H1 (cell line): ENCODE results near the gene SMIM35. TPM values are rescaled to one million over a fixed set of nuclear protein-coding genes. Genes with fewer than 3 reads are reported as not detected.

Experiments
- CTCF ChIA-PET: fragments of 300-600 bp; sonication (Branson Sonifier 250); formaldehyde crosslinking; loops from one replicate; lab custom pipeline; 2021; ENCODE audit not compliant: partially characterized antibody; lab: Charles Lee
- POLR2A ChIA-PET: fragments of 300-600 bp; sonication (Branson Sonifier 250); formaldehyde crosslinking; loops from one replicate; lab custom pipeline; 2021; ENCODE audit warnings: inconsistent platforms; ENCODE audit not compliant: partially characterized antibody; lab: Charles Lee
- DNase-seq, 2 experiments: peaks; one replicate each; pipeline versions ENCODE4 v3.0.0 to v3.0.0-alpha.2; 2010 to 2022; ENCODE audit warnings: low spot score in 2 of 2, low read depth in 1 of 2, mixed read lengths in 1 of 2
- FAIRE-seq: peaks from 2 replicates; lab custom pipeline; 2011; peaks lifted over from hg19 to GRCh38; lab: Jason Lieb, UNC
- H2AFZ ChIP-seq: 2 replicates; pipeline ENCODE4 v1.8.1; 2012; ENCODE audit warnings: low read length, inconsistent platforms
- H2AK5ac ChIP-seq: 2 replicates; pipeline ENCODE4 v1.6.1; 2013; ENCODE audit warnings: low read depth, low read length
- H2BK120ac ChIP-seq: replicated peaks from 2 replicates; pipeline ENCODE3; 2013; ENCODE audit warnings: low read depth, low read length, inconsistent platforms
- H2BK12ac ChIP-seq: 2 replicates; pipeline ENCODE4 v1.6.1; 2013; ENCODE audit warnings: low read depth, low read length
- H2BK15ac ChIP-seq: 2 replicates; pipeline ENCODE4 v1.6.1; 2013; ENCODE audit warnings: low read length
- H2BK20ac ChIP-seq: 2 replicates; pipeline ENCODE4 v1.6.1; 2013; ENCODE audit warnings: low read length
- H2BK5ac ChIP-seq: 2 replicates; pipeline ENCODE4 v1.6.1; 2013; ENCODE audit warnings: low read depth, low read length
- H3K14ac ChIP-seq: 2 replicates; pipeline ENCODE4 v1.6.1; 2013; ENCODE audit warnings: inconsistent platforms; ENCODE audit not compliant: insufficient read length
- H3K18ac ChIP-seq: 2 replicates; pipeline ENCODE4 v1.6.1; 2013; ENCODE audit warnings: low read length; ENCODE audit errors: extremely low read depth
- H3K23ac ChIP-seq: 2 replicates; pipeline ENCODE4 v1.6.1; 2013; ENCODE audit warnings: inconsistent platforms; ENCODE audit not compliant: insufficient read length
- H3K23me2 ChIP-seq: 2 replicates; pipeline ENCODE4 v1.6.1; 2013; ENCODE audit warnings: low read depth, low read length
- H3K27ac ChIP-seq: 2 replicates; pipeline ENCODE4 v1.6.1; 2011; ENCODE audit warnings: low read depth, low read length, inconsistent platforms
- H3K27me3 ChIP-seq, 4 experiments: replicated peaks in 1 of 4; 1 replicate in 1 of 4; 2 replicates in 3 of 4; pipeline versions ENCODE4 v1.6.1 to v1.8.1; 2011 to 2013; ENCODE audit warnings: low read length in 3 of 4, mild to moderate bottlenecking in 3 of 4, inconsistent platforms in 2 of 4, mixed read lengths in 2 of 4, moderate library complexity in 1 of 4; ENCODE audit not compliant: control insufficient read depth in 3 of 4, insufficient read depth in 3 of 4; ENCODE audit errors: extremely low read depth in 1 of 4
- H3K36me3 ChIP-seq, 4 experiments: 2 replicates each; pipeline versions ENCODE4 v1.6.1 to v1.8.1; 2011 to 2013; ENCODE audit warnings: mild to moderate bottlenecking in 4 of 4, low read length in 3 of 4, moderate library complexity in 2 of 4, control low read depth in 1 of 4, inconsistent platforms in 1 of 4; ENCODE audit not compliant: insufficient read depth in 4 of 4, control insufficient read depth in 2 of 4
- H3K4ac ChIP-seq: replicated peaks from 2 replicates; pipeline ENCODE3; 2013; ENCODE audit warnings: low read length, low read depth, mixed read lengths, inconsistent platforms; ENCODE audit not compliant: insufficient read length
- H3K4me1 ChIP-seq, 4 experiments: replicated peaks in 1 of 4; 1 replicate in 1 of 4; 2 replicates in 3 of 4; pipeline versions ENCODE4 v1.6.1 to v1.8.1; 2011 to 2013; ENCODE audit warnings: low read length in 3 of 4, inconsistent platforms in 2 of 4, mixed read lengths in 1 of 4; ENCODE audit not compliant: insufficient read depth in 4 of 4, control insufficient read depth in 3 of 4
- H3K4me2 ChIP-seq, 2 experiments: 2 replicates each; pipeline versions ENCODE4 v1.6.1 to v1.8.1; 2011 to 2013; ENCODE audit warnings: low read depth in 2 of 2, low read length in 2 of 2, control low read depth in 1 of 2, inconsistent platforms in 1 of 2, mild to moderate bottlenecking in 1 of 2; ENCODE audit not compliant: insufficient read depth in 1 of 2
- H3K4me3 ChIP-seq, 4 experiments: fragments of 200-600, 300-600 bp in 1 of 4; sonication (generic), shearing (Covaris generic), sonication (Bioruptor Twin) in 1 of 4; 2 replicates each; pipeline versions ENCODE4 v1.5.1 to v1.8.1; 2011 to 2016; ENCODE audit warnings: low read length in 4 of 4, low read depth in 3 of 4, control low read depth in 2 of 4, inconsistent platforms in 2 of 4, mild to moderate bottlenecking in 2 of 4, mixed read lengths in 1 of 4, moderate library complexity in 1 of 4; ENCODE audit not compliant: insufficient read depth in 2 of 4; ENCODE audit errors: extremely low read depth in 1 of 4
- H3K56ac ChIP-seq: replicated peaks from 2 replicates; pipeline ENCODE3; 2013; ENCODE audit warnings: low read depth, mild to moderate bottlenecking, mixed read lengths, low read length, inconsistent platforms; ENCODE audit not compliant: insufficient read length
- H3K79me1 ChIP-seq: 2 replicates; pipeline ENCODE4 v1.6.1; 2013; ENCODE audit warnings: low read depth, low read length, control low read depth
- H3K79me2 ChIP-seq, 2 experiments: 2 replicates each; pipeline versions ENCODE4 v1.6.1 to v1.8.1; 2012 to 2013; ENCODE audit warnings: low read length in 2 of 2, mild to moderate bottlenecking in 2 of 2, inconsistent platforms in 1 of 2; ENCODE audit not compliant: insufficient read depth in 2 of 2, control insufficient read depth in 1 of 2
- H3K9ac ChIP-seq, 4 experiments: replicated peaks in 1 of 4; 1 replicate in 1 of 4; 2 replicates in 3 of 4; pipeline versions ENCODE4 v1.6.1 to v1.8.1; 2011 to 2013; ENCODE audit warnings: low read depth in 3 of 4, low read length in 3 of 4, control low read depth in 2 of 4, mild to moderate bottlenecking in 2 of 4, moderate library complexity in 2 of 4, inconsistent platforms in 1 of 4; ENCODE audit errors: extremely low read depth in 1 of 4
- H3K9me3 ChIP-seq, 2 experiments: 2 replicates each; pipeline versions ENCODE4 v1.6.1 to v1.8.1; 2012 to 2013; ENCODE audit warnings: mild to moderate bottlenecking in 2 of 2, moderate library complexity in 2 of 2, control low read depth in 1 of 2, inconsistent platforms in 1 of 2, low read depth in 1 of 2, low read length in 1 of 2, mixed read lengths in 1 of 2; ENCODE audit not compliant: insufficient read depth in 2 of 2
- H4K20me1 ChIP-seq, 2 experiments: replicated peaks in 1 of 2; 2 replicates each; pipeline versions ENCODE3 to v1.8.1; 2011 to 2013; ENCODE audit warnings: inconsistent platforms in 2 of 2, low read length in 2 of 2, mild to moderate bottlenecking in 1 of 2; ENCODE audit not compliant: insufficient read depth in 2 of 2, control insufficient read depth in 1 of 2
- H4K5ac ChIP-seq: 2 replicates; pipeline ENCODE4 v1.6.1; 2013; ENCODE audit warnings: low read length, low read depth, mixed read lengths, inconsistent platforms; ENCODE audit not compliant: insufficient read length
- H4K8ac ChIP-seq: 2 replicates; pipeline ENCODE4 v1.8.0; 2013; ENCODE audit warnings: mild to moderate bottlenecking, moderate library complexity, low read length, inconsistent platforms; ENCODE audit not compliant: insufficient read depth; ENCODE audit errors: extremely low read depth
- H4K91ac ChIP-seq: replicated peaks from 2 replicates; pipeline ENCODE3; 2013; ENCODE audit warnings: low read length, mixed read lengths, inconsistent platforms; ENCODE audit not compliant: insufficient read length
- ASH2L ChIP-seq: fragments of 200-600, 300-600 bp; sonication (generic); IDR thresholded peaks from one replicate; pipeline ENCODE4 v1.7.1; 2017; ENCODE audit warnings: low read length
- BCL11A ChIP-seq, 2 experiments: IDR thresholded peaks; one replicate each; pipeline ENCODE4 v1.6.1; 2011; ENCODE audit warnings: low read depth in 2 of 2, low read length in 2 of 2, mild to moderate bottlenecking in 2 of 2
- BRCA1 ChIP-seq: IDR thresholded peaks from 2 replicates; pipeline ENCODE4 v1.6.1; 2012; ENCODE audit warnings: low read depth, low read length, improper control_type of control experiment
- CBX5 ChIP-seq: fragments of 300-800, 300-1000 bp; sonication (generic); IDR thresholded peaks from 2 replicates; pipeline ENCODE4 v1.7.1; 2016; ENCODE audit warnings: antibody characterized with exemption, low read length, low read depth
- CTBP2 ChIP-seq: IDR thresholded peaks from 2 replicates; pipeline ENCODE4 v1.7.0; 2011; ENCODE audit warnings: borderline replicate concordance, mild to moderate bottlenecking, moderate library complexity, mixed read lengths, low read length; ENCODE audit not compliant: insufficient read depth, insufficient read length
- GABPA ChIP-seq: IDR thresholded peaks from 2 replicates; pipeline ENCODE4 v1.6.1; 2011; ENCODE audit warnings: mild to moderate bottlenecking, low read length, moderate library complexity, borderline replicate concordance; ENCODE audit not compliant: insufficient read depth
- KDM1A ChIP-seq: fragments of 200-600, 300-600 bp; sonication (generic); IDR thresholded peaks from 2 replicates; pipeline ENCODE4 v1.7.1; 2016; ENCODE audit warnings: mild to moderate bottlenecking, low read length, borderline replicate concordance
- KDM4A ChIP-seq: IDR thresholded peaks from one replicate; pipeline ENCODE4 v1.7.1; 2012; ENCODE audit warnings: low read depth, mild to moderate bottlenecking, moderate library complexity, low read length, inconsistent platforms; ENCODE audit not compliant: severe bottlenecking
- MAFK ChIP-seq: IDR thresholded peaks from 2 replicates; pipeline ENCODE4 v1.6.1; 2012; ENCODE audit warnings: low read depth, mild to moderate bottlenecking, improper control_type of control experiment, low read length
- POLR2AphosphoS5 ChIP-seq: IDR thresholded peaks from 2 replicates; pipeline ENCODE4 v1.6.1; 2011; ENCODE audit warnings: low read depth, low read length
- POU5F1 ChIP-seq: IDR thresholded peaks from 2 replicates; pipeline ENCODE4 v1.6.1; 2011; ENCODE audit warnings: low read depth, mild to moderate bottlenecking, low read length, moderate library complexity
- SIX5 ChIP-seq: IDR thresholded peaks from 2 replicates; pipeline ENCODE4 v1.6.1; 2011; ENCODE audit warnings: mild to moderate bottlenecking, low read depth, low read length
- SP1 ChIP-seq: IDR thresholded peaks from 2 replicates; pipeline ENCODE4 v1.6.1; 2011; ENCODE audit warnings: low read depth, low read length
- TAF1 ChIP-seq: IDR thresholded peaks from 2 replicates; pipeline ENCODE4 v1.6.1; 2011; ENCODE audit warnings: mild to moderate bottlenecking, low read depth, low read length
- TEAD4 ChIP-seq: IDR thresholded peaks from 2 replicates; pipeline ENCODE4 v1.6.1; 2012; ENCODE audit warnings: low read depth, low read length, inconsistent platforms, mixed read lengths
- WGBS, 2 experiments: shearing (Covaris generic) in 1 of 2; methylation state at CpG; one replicate each; pipeline versions ENCODE4 v1.1.6 to v1.1.7; 2013 to 2015; ENCODE audit warnings: low lambda C conversion rate in 2 of 2, mixed read lengths in 2 of 2, inconsistent platforms in 1 of 2, low coverage in 1 of 2, missing lambda C conversion rate in 1 of 2; ENCODE audit not compliant: insufficient replicate concordance in 2 of 2, insufficient coverage in 1 of 2, insufficient read length in 1 of 2; ENCODE audit errors: extremely low coverage in 1 of 2, missing lambda C conversion rate in 1 of 2; 5-methylcytosine and 5-hydroxymethylcytosine counted together
- polyA plus RNA-seq, 7 experiments: library from polyadenylated mRNA; depleted of rRNA in 3 of 7; stranded (reverse) in 5 of 7; unstranded in 2 of 7; fragments of >200 nt in 5 of 7; fragments of 200-250 nt in 2 of 7; gene quantifications; 1 replicate in 5 of 7; 2 replicates in 1 of 7; 4 replicates in 1 of 7; pipeline versions ENCODE4 v1.2.1 to v1.2.3, GENCODE V29; 2011 to 2013; ENCODE audit warnings: missing spikeins in 2 of 7, mixed read lengths in 2 of 7
- total RNA-seq: library from RNA; stranded (reverse); fragmentation: NEBNext Ultra II Directional; extraction: Animal tissue kit (Norgen Biotek cat#: 25700); gene quantifications from 2 replicates; pipeline ENCODE4 v1.2.1, GENCODE V29; 2021

Gene SMIM35
- total and polyA plus RNA-seq, 2 of the 8 experiments (the other 6 are each of a cell fraction or from before 2014, with no cell fraction given), result not detected

GRCh38 chr11:117970400-117971024, 116.3 kb downstream of the SMIM35 start:
- no peak for FAIRE-seq

More at GRCh38 chr11:117970400-117971024, 116.3 kb downstream of the SMIM35 start:
- peaks cover 0 to 2% (median 0%) of the 10 kb centered on the region in 4 experiments; a peak in 1 of 7 replicates for H3K27me3 ChIP-seq
- H2BK15ac ChIP-seq, result no peak overlapping the region
- DNase-seq, result no peak
- H2AFZ ChIP-seq, result no peak overlapping the region
- H3K4ac ChIP-seq, result no peak overlapping the region
- H2AK5ac ChIP-seq, result no peak overlapping the region
- ChIA-PET CTCF (interaction anchor here (0.7 to 1.4 kb wide), 4 partner anchors 9 to 36 kb away, joined by 3 read pairs; no protein-coding TSS in a partner anchor), POLR2A (no interaction called here)
- H3K9ac ChIP-seq, result no peak overlapping the region
- no peak overlapping the region for H3K27ac ChIP-seq
- H2BK20ac ChIP-seq, result no peak overlapping the region
- H3K4me3 ChIP-seq, result no peak overlapping the region
- no peak overlapping the region for H3K4me2 ChIP-seq
- H3K36me3 ChIP-seq, result no peaks in the 10 kb centered on the region
- no peak overlapping the region for H3K56ac ChIP-seq
- no peak for TF ChIP-seq BRCA1
- TF ChIP-seq CBX5, result no peak
- TF ChIP-seq CTBP2, result no peak
- no peak for TF ChIP-seq KDM4A
- no peak for TF ChIP-seq GABPA
- no peak for TF ChIP-seq ASH2L
- no peak for TF ChIP-seq SP1
- TF ChIP-seq TAF1, result no peak
- TF ChIP-seq BCL11A (IDR thresholded peaks at IDR 0.05; ENCODE audit: low read depth in 2 of 2, low read length in 2 of 2), result no peak
- no peak for TF ChIP-seq POLR2AphosphoS5
- TF ChIP-seq MAFK, result no peak
- no peak for TF ChIP-seq TEAD4
- no peak for TF ChIP-seq POU5F1
- TF ChIP-seq KDM1A, result no peak
- TF ChIP-seq SIX5, result no peak
- no peak overlapping the region for H3K18ac ChIP-seq
- no peak overlapping the region for H2BK5ac ChIP-seq
- no peak overlapping the region for H4K91ac ChIP-seq
- no peak overlapping the region for H3K23ac ChIP-seq
- no peak overlapping the region for H3K14ac ChIP-seq
- no peaks in the 10 kb centered on the region for H3K23me2 ChIP-seq
- no peak overlapping the region for H4K8ac ChIP-seq
- H4K5ac ChIP-seq, result no peak overlapping the region
- H3K4me1 ChIP-seq, result no peaks in the 10 kb centered on the region
- H3K79me2 ChIP-seq, result no peaks in the 10 kb centered on the region
- 79% methylated on average over 4 of the region's 4 CpGs; no CpG with 5 or more reads in 1 of the 2 experiments for WGBS, 2 experiments
- H4K20me1 ChIP-seq, result no peaks in the 10 kb centered on the region
- no peak overlapping the region for H2BK120ac ChIP-seq
- no peak overlapping the region for H2BK12ac ChIP-seq
- no peaks in the 10 kb centered on the region for H3K79me1 ChIP-seq
- H3K9me3 ChIP-seq, result no peaks in the 10 kb centered on the region
